ENCODE results near the gene SLC24A5.
A peak's percentile ranks its signal among the peaks of the same experiment; 100 is the strongest.

SLC24A5 gene

DNA sequence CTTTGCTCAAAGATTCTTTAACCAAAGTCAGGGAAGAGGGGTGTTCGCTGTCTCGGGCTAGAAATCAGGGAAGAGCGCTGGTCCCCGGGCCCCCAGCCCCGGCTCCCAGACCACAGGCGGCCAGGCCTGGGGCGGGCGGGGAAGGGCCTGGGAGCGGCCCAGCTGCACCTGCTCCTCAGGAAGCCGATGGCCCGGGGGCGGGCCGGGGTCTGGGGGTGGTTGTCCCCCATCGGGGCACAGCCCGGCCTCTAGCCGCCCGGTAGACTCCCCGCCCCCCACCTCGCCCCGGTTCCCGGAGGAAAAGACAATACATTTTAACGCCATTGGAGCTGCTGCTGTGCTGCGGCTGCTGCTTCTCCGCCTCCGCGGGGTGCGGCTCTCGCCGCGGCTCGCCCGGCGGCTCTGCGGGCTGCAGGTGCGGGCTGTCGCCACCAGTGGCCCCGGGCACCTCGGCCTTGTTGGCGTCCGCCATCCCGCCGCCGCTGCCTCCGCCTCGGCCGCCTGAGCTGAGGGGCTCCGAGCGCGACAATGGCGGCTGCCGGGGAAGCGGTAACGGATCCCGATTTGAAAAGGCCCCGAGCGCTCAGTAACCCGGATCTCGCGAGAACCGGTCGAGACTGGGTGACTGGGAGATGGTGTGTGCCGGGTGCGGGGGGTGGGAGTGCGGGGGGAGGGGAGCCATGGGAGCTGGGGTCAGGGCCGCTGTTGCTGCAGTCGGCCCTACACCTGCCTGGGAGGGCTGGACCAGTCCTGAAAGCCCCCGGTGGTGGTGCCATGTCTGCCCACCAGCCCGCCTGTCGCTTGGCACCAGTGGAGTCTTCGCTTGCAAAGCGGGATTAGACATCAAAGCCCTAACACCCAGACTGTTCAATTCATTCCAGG, 57.2 kb downstream of the SLC24A5 start, which contains the start of gene MYEF2:
MYEF2 (minus strand) TSS at position 530 of the 882 bp plus-strand sequence; CDS start at position 472, 58 bp downstream.
- TF ChIP-seq, protein P1, sequence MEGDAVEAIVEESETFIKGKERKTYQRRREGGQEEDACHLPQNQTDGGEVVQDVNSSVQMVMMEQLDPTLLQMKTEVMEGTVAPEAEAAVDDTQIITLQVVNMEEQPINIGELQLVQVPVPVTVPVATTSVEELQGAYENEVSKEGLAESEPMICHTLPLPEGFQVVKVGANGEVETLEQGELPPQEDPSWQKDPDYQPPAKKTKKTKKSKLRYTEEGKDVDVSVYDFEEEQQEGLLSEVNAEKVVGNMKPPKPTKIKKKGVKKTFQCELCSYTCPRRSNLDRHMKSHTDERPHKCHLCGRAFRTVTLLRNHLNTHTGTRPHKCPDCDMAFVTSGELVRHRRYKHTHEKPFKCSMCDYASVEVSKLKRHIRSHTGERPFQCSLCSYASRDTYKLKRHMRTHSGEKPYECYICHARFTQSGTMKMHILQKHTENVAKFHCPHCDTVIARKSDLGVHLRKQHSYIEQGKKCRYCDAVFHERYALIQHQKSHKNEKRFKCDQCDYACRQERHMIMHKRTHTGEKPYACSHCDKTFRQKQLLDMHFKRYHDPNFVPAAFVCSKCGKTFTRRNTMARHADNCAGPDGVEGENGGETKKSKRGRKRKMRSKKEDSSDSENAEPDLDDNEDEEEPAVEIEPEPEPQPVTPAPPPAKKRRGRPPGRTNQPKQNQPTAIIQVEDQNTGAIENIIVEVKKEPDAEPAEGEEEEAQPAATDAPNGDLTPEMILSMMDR (IDR thresholded peaks at IDR 0.05): no peak
- Mint-ChIP-seq H3K36me3 (ENCODE audit: low read depth) (peaks cover 23% of the 10 kb centered on the region), H3K9me3 (peaks cover 22% of the 10 kb centered on the region)

DNA sequence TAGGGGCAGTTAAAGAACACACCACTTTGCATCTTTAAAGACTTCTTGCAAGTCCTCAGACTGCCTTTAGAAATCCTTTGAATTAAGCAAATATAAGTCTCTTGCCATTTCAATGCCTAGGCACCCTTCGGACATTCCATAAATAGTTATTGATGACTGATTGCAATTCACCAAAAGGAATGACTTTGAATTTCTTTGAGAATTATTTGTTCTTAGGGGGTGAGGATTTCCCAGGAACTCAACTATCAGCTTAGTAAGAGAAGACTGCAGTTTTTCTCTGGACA, 57.8 kb downstream of the SLC24A5 start:
- Mint-ChIP-seq H3K4me1 (peaks cover 25% of the 10 kb centered on the region), H3K36me3 (ENCODE audit: low read depth) (peaks cover 17% of the 10 kb centered on the region), H3K27me3 (ENCODE audit: low read depth, poor library complexity) (peaks cover 6% of the 10 kb centered on the region), H3K27ac (no peak overlapping the region), H3K9me3 (peaks cover 17% of the 10 kb centered on the region), H3K4me3 (peak overlapping the region; percentile 72)
- no peak for DNase-seq
- TF ChIP-seq, protein P1 (IDR thresholded peaks at IDR 0.05): no peak

More for the DNA sequence above, 57.2 kb downstream of the SLC24A5 start, which contains the start of gene MYEF2:
- DNase-seq: peak; percentile 78
- peak within 1 kb of the TSS; percentile 95 for H3K4me3 Mint-ChIP-seq
- H3K27ac Mint-ChIP-seq: peak within 1 kb of the TSS; percentile 93
- H3K27me3 Mint-ChIP-seq (ENCODE audit: low read depth, poor library complexity): peaks cover 6% of the 10 kb centered on the region
- peaks cover 25% of the 10 kb centered on the region for H3K4me1 Mint-ChIP-seq

DNA sequence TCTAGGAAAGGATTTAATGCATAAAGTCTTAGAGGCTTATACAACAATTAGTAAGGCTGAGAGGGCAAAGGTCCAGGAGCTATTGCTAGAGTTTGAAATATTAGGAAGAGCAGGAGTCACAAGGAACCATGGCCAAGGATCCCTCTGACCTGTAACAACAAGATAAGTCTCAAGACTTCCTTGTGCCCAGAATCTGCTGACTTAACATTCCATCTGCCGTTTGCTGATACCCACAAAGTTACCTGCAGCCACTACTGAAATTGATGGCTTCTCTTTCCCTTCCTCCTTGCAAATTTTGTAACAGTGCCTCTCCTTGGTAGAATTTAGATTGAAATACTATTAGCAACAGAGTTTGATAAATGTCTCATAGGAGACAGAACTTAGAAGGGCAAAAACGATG, 62.0 kb downstream of the SLC24A5 start:
- H3K27ac Mint-ChIP-seq: no peak overlapping the region
- H3K4me3 Mint-ChIP-seq: no peak overlapping the region
- H3K27me3 Mint-ChIP-seq (ENCODE audit: low read depth, poor library complexity): peaks cover 10% of the 10 kb centered on the region
- no peaks in the 10 kb centered on the region for H3K4me1 Mint-ChIP-seq
- DNase-seq: no peak
- no peaks in the 10 kb centered on the region for H3K9me3 Mint-ChIP-seq
- H3K36me3 Mint-ChIP-seq (ENCODE audit: low read depth): no peaks in the 10 kb centered on the region
- TF ChIP-seq, protein P1 (IDR thresholded peaks at IDR 0.05): no peak

DNA sequence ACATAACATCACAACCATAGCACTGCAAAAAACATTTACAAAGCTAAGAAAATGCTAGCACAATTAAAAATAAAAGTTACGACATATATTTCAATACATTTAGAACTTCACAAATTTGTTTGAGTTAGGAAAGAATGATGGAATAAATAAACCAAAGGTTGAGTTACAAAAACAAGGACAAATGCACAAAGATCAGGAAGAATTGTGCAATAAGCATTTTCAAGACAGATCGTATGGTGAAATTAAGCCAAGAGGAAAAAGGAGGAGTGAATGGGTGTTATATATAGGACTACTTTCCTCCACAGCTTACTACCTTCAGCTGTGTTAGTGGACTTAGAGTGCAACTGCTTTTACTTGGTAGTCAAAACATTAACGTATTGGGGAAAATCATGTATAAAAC, 64.7 kb downstream of the SLC24A5 start:
- Mint-ChIP-seq H3K4me3 (no peak overlapping the region), H3K9me3 (no peaks in the 10 kb centered on the region), H3K27me3 (ENCODE audit: low read depth, poor library complexity) (peaks cover 14% of the 10 kb centered on the region), H3K27ac (no peak overlapping the region), H3K36me3 (ENCODE audit: low read depth) (no peaks in the 10 kb centered on the region), H3K4me1 (no peaks in the 10 kb centered on the region)
- TF ChIP-seq, protein P1 (IDR thresholded peaks at IDR 0.05): no peak
- no peak for DNase-seq

DNA sequence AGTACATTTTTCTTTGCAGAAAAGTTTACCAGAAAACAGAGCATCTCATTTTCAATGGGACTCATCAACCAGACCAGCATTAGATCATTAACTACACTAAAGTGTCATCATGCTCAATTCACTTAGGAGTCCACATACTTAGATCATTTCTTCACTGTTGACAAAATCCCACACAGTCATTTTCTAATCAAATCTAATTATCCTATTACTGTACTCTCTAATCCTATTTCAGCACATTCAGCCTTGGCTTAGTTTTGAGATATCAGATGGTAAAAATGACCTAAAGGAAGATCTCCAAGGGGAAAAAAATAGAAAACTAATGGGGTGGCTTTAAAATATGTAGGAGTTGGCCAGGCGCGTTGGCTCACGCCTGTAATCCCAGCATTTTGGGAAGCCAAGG, 65.5 kb downstream of the SLC24A5 start:
- H3K4me1 Mint-ChIP-seq: peaks cover 7% of the 10 kb centered on the region
- TF ChIP-seq, protein P1 (IDR thresholded peaks at IDR 0.05): no peak
- H3K36me3 Mint-ChIP-seq (ENCODE audit: low read depth): no peaks in the 10 kb centered on the region
- no peak overlapping the region for H3K27ac Mint-ChIP-seq
- no peaks in the 10 kb centered on the region for H3K9me3 Mint-ChIP-seq
- DNase-seq: no peak
- H3K4me3 Mint-ChIP-seq: no peak overlapping the region
- peaks cover 18% of the 10 kb centered on the region for H3K27me3 Mint-ChIP-seq (ENCODE audit: low read depth, poor library complexity)

Measured in nephron progenitor cell (in vitro differentiated cells).